Ramos (cell line): ENCODE results near the gene ZBP1.

Source experiments
- in situ Hi-C: fragments of 300-500 bp; cut with MboI; formaldehyde crosslinking; loops from one replicate; pipeline ENCODE4 v1.14.3; 2022; ENCODE audit warnings: low sequenced_read_pairs; ENCODE audit not compliant: unreplicated experiment

ZBP1 gene

DNA sequence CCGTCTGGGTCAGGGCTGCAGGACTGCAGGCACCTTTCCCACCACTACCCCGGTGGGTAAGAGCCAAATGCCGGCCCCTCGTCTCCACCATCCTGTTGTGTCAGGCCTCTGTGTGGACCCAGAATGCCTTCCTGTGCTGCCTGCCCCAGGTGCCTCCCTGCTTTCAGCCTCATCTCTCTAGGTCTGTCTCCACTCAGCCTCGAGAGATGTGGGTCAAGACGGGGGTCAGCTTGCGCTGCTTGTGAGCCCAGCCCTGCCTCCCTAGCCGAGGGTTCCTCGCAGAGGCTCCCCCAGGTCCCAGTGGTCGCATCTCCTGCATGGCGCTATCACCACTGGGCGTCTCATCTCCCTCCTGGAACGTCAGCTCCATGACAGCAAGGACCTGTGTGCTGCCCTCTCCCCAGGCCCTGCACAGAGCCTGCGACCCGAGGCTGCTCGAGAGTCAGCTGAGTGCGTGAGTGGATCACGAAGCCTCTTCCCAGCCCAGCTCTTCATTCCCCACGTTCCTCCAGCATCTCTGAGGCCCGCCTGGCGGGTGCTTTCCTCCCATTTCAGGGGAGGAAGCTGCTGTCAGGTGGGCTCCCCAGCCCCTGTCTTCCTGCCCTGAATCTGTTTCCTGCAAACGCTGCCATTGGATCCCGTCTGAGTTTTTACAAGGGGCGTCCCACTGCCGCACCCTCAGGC lies 38.7 kb upstream of the ZBP1 start:
- in situ Hi-C loops: no loop called here

DNA sequence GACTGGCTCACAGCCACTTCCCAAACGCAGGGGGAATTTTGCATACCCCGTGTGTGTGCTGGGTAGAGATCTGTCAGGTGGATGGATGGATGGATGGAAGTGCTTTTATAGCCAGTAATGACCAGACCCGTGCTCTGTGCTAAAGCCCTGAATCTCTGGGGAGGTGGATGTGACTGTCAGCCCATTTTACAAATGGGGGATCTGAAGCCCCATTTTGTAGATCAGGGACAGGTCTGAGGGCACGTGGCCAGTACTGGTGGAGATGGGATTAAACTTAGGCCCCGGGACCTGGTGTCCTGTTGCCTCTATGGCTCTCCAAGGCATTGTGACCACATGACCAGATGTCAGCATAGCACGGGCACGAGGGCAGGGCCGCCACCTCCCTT lies 38.2 kb upstream of the ZBP1 start:
- in situ Hi-C loops: no loop called here

DNA sequence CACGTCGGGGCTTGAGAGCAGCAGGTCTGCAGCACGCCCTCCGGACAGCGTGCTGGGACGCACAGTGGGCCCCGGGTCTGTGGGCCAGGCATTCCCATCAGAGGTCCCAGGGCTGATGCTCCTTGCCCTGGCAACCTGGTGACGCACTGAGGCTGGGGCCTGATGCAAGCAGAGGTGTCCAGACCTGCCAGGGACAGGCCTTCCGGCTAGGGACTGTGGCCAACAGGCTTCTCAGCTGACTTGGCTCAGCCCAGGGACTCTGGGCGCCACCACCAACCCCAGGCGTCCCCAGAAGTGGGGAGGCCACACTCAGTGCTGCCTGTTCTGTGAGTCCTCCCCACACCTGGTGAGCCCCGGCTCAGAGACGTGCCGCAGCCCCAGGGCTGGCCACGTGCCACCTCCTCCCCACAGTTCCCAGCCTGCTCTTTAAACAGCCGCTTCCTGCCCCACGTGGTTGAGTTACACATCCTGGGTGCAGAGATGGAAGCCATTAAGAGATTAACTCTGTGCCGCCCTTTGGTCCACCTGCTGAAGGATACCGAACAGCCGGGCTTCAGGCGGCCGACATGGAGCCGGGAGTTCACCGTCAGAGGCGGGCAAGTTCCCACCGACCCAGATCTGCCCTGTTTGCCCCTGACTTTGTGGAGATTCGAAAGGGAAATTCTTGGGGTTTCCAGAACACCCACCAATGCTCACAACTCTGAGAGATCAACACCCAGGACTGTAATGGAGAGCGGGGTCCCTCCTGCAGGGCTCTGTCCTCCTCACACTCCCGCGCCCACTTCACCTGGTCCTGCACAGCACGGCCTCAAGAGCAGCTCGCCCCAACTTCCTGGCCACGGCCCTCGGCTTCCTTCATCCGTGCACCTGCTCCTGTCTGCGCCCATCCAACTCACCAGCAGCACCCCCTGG lies 37.6 kb upstream of the ZBP1 start:
- in situ Hi-C loops: no loop called here

DNA sequence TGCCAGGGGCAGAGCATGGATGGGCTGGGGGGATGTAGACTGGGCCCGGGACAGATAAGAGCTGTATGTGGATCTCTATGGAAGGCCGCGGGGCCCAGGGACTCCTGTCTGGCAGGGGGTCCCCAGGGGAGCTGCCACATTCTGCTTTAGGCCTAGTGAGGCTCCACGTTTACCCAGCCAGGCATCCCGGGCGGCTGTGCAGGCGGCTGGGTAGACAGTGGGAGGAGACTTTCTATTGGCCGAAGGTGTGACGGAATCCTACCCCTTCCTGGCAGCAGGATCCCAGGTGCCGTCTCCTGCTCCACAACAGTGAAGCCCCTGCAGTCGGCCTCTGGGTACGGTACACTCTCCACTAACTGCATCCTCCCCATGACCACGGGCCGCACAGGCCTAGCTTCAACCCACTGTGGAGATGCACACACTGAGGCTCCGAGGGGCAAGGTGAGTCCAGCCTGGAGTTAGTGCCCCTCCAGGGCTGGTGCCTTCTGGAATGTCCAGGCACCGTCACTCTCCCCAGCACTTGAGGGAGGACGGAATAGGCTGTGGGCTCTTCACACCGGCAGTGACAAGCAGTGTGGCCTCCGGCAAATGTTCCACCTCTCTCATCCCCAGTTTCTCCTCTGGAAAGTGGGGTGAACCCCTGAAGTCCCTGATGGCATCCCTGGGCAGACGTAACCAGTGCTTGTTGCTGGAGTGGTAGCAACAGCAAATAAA lies 36.8 kb upstream of the ZBP1 start:
- in situ Hi-C loops: no loop called here

DNA sequence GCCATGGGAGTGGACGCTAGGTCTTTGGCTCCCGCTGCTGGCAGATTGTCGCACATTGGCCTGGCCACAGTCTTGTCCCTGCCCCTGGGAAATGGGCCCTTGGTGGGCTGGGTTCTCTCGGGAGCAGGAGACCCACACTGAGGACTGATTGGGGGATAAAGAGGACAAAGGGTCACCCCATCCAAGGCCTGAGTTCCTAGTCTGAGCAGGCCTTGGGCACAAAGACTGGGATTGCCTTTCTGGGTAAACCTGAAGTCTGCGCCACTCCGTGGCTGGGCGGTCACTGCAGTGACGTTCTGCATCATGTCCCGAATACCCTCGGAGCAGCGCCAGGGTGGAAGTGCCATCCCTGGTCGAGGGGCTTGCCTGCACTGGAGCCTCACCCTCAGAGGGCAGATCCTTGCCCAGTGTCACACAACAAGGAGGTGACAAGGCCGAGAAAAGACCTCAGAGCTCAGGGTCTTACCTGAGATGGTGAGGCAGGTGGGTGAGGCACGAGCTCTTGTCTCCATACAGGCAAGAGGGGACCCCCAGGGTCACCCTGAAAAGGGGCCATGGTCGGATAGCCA lies 36.1 kb upstream of the ZBP1 start:
- in situ Hi-C loops: no loop called here

DNA sequence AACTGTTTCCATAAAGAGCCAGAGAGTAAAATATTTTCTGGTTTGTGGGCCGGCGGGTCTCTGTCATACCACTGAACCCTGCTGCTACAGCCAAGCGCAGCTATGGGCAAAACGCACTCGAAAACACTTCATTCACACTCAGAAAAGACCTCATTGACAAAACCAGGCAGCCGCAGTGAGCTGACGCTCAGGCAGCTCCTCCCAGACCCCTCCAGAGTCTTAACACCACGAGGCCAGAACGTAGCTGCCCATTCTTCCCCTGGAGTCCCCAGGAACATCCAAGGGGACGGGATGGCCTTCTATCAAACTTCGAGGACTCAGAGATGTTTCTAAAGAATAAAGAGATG lies 35.6 kb upstream of the ZBP1 start:
- in situ Hi-C loops: no loop called here

DNA sequence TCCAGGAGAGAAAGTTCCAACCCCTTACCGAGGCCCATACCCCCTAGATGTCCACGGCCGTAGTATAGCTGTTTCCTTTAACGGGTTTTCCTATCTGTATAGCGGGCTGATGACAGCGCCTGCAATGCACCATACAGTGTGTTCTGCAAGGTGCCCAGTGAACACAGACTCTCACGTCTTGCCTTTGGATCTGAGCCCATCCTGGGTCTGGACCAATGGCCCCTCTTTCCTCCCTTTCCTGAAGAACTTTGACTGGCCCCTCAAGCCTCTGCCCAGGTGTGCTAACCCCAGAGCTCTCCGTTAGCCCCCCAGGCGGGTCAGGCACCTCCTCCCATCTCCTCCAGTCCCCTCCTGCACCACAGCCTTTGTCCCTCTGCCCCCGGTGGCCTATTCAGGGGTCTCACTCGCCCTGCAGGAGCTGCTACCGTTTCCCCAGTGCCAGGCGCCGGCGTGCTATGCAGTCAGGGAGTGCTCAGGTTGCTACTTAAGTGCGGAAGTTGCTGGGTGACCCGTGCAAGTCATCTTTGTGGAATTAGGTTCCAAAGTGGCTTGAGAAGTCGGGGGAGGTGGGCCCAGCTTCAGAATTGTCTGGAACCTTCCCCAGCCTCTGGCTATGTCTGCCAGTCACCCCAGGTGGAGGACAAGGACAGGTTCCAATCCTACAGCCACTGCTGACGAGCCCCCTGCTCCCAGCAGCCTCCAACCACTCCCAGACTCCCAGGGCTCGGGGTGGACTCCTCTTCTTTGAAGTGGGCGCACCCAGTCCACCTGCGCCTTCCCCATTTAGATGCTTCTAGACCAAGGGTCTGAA lies 35.0 kb upstream of the ZBP1 start:
- in situ Hi-C loops: no loop called here

DNA sequence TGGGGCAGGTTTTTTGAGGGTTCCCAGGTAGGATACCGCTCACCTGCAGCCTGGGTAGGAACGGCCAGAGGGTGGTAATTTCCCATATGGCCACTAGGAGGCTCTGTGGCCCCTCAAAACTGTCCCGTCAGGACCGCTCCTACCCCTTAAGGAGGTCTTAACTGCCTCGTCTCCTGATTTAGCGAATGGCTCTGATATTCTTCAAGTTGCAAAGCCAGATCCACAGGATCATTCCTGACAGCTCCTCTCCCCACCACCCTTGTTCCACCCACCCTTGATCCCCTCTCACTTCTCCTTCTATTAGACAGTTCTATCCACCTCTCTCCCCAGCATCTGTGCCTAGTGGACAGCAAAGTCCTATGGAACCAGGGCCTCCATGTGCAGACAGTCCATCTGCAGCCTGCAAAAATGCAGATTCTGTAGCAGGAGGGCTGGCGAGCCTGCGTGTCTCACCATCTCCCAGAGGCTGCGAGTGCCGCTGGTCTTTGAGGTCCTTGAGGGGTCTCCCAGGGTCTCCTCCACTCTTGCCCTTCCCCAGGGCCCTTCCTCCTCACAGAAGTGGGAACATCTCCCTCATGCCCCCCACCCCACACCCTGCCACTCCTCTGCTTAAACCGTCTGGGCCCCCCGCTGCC lies 34.3 kb upstream of the ZBP1 start:
- in situ Hi-C loops: no loop called here

DNA sequence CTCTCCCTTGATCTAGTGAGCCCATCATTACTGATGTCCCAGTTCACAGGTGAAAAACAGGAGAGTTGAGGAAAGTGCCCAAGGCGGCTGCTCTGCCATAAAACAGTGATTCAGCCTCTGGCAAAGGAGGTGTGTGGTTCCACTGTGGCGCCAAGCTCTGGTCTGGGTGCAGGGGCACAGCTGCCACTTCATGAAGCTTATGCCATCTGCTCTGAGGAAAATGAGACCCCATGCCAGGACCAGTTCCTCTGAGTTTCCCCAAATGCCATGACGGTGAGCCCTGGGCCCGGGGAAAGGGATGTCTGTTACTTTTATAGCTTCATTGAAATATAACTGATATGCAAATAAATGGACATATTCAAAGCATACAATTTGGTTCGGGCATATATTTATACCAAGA lies 33.7 kb upstream of the ZBP1 start:
- in situ Hi-C loops: no loop called here

DNA sequence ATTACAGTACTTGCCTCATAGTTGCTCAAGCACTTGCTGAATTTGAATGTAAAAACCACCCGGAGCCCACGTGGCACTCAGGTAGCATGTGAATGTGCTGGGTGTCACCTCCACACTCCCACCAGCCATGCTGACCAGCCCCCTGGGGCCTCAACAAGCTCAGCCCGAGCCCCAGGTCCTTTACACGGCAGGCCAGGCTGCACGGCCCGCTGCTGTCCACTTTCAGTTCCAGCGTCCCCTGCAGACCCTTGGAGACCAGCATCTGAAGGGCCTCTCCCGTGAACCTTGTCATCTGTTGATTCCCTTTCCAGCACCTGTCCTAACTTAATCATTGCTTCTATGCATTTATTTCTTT lies 33.3 kb upstream of the ZBP1 start:
- in situ Hi-C loops: no loop called here

DNA sequence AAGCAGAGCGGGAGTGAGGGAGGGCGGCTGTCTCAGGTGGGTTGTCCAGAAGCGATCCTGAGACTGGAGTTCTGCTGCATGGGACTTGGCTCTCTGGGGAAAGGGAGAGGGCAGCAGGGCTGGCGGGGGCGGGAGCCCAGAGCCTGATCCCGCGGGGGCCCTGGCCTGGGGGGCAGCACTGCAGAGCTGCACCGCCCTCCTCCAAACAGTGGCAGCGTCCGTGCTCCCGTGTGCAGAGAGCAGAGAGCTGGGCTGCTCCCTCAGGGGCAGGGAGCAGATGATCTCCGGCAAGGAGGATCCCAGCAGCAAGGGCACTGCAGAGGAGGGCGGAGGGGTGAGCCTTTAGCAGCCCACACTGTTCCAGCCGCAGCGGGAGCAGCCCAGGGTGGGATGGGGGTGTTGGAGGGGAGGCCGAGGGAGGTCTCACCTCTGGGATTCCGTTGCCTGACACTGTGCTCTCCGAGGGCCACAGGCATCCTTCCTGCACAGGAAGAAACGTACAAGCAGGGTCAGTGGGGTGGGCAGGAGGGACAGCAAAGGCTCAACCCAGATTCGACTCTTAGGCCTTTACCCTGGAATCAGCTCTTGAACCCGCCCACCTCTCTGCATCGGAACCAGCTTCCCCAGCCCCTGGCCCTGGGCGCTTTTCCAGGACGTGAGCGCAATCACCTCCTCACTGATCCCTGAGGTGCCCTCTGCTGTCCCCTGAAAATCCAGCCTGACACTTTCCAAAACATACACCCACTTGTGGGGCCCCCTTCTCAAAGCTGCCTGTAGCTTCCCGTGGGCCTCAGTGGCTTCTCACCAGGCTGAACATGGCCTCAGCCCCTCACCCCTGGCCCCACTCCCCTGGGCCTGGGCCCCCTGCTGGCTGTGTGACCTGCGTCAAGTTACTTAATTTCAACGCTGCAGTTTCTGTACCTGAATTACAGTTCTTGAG lies 32.6 kb upstream of the ZBP1 start:
- in situ Hi-C loops: no loop called here

DNA sequence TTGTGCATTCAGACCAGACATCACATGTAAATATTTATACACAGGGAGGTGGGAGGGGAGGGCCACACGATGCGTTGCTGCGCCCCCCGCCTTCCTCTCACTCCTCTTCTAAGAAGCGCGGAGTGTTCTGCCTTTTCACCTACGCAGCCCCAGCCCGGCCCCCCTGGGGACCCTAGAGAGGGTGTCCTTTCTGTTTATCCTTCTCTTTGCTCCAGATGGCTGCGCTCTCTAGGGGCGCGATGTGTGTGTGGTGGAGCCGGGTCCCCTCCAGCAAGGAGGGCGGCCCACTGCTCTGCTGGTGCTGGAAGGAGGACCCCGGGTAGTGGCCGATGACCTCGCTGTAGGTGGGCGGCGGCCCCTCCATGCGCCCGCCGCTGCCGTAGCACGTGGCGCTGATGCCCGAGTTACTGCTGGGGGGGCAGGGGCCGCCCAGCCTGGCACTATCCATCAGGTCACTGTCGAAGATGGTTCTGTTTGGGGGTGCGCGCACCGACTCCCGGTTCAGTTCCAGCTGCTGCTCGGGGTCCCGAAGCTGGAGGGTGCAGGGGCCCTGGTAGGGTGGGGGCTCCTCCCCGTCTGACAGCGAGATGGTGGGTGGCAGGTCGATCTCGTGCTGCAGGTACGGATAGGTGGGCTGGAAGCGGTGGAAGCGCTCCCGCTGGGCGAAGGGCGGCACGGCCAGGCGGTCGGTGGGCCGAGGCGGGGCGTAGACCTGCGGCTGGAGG lies 31.8 kb upstream of the ZBP1 start:
- in situ Hi-C loops: no loop called here

DNA sequence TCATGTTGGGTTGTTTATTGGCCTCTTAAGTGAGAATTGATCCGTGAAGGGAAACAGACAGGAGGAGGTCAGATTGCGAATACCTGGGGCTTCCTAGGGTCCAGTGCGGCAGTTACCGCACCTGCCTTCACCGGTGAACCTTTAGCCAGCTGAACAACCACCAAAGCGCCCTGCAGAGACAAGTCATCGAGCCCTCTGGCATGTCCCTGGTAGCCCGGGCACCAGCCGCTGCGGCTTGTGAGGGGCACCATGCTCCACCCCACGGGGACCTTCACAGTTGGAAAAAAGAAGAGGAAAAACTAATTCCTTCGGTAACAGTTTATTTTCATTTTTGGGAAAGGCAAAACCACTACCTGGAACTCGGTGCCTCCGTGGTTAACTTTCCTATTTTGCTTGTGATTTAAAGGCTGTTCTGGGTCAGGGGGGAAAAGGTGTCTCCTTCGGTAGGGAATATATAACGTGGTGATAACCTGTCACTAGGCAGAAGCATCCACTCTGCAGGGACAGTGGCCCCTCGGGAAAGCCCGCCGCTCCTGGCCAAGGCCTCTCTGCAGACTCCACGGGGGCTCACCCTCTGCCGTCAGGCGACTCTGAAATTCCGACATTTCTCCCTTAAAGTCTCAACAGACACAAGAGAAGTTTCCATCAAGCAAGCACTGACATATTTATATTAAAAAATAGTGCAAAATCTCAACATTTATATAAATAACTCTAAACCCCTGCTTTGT lies 30.7 kb upstream of the ZBP1 start:
- in situ Hi-C loops: no loop called here

DNA sequence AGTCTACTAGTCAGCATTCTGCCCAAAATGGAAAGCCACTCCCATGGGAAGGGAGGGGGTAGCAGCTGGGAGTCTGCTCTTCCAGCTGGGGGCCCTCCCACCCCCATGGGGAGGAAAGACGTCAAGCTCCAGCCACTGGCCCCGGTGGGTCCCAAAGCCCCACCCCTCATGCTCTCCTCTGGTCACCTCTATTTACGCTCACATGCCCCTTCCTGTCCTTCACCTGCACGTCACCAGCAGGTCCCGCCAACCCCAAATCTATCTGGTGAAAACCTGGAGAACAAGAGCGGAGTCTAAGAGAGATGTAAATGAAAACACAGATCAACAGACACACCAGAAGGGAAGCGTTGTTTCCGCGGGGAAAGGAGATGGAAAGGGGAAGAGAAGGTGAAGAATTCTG lies 30.0 kb upstream of the ZBP1 start:
- in situ Hi-C loops: no loop called here

DNA sequence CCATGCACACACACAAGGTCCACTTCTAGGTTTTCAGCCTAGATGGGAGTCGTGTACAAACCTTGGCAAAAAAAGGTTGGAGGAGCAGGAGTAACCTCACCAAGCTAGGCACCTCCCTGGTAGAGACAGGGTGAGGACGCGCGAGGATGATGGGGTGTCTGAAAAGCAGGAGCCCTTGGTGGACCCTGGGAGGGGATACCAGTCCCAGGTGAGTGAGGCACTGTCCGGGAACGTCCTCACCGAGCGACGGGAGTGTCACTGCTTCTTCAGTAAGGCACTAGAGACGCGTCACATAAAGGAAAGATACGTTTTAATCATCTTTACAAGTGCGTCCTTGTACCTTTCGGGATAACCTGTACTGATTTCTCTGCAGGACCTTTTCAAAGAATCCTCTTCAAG lies 29.4 kb upstream of the ZBP1 start:
- in situ Hi-C loops: no loop called here

DNA sequence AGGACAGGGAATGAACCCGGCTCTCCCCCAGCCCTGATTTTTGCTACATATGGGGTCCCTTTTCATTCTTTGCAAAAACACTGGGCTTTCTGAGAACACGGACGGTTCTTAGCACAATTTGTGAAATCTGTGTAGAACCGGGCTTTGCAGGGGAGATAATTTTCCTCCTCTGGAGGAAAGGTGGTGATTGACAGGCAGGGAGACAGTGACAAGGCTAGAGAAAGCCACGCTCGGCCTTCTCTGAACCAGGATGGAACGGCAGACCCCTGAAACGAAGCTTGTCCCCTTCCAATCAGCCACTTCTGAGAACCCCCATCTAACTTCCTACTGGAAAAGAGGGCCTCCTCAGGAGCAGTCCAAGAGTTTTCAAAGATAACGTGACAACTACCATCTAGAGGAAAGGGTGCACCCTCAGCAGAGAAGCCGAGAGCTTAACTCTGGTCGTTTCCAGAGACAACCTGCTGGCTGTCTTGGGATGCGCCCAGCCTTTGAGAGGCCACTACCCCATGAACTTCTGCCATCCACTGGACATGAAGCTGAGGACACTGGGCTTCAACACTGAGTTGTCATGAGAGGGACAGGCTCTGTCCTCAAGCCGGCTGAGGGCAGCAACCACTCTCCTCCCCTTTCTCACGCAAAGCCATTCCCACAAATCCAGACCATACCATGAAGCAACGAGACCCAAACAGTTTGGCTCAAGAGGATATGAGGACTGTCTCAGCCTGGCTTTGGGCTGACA lies 28.8 kb upstream of the ZBP1 start:
- in situ Hi-C loops: no loop called here
